Left lobe of liver (tissue), 2 donors: Measurements from ENCODE around the gene ARID2. TPM values are rescaled to one million over a fixed set of nuclear protein-coding genes. Genes with fewer than 3 reads are reported as not detected.
A peak's percentile ranks its signal among the peaks of the same experiment; 100 is the strongest.

Source experiments
- ATAC-seq: fragments of 200-7000 bp; cut with Tn5 transposase; one replicate; pipeline ENCODE4 v1.9.1; 2020; ENCODE audit warnings: mild to moderate bottlenecking, moderate library complexity
- DNase-seq: peaks from one replicate; pipeline ENCODE4 v3.0.0-alpha.2; 2020; ENCODE audit warnings: low spot score
- total RNA-seq: library from RNA; stranded (reverse); gene quantifications from one replicate; pipeline ENCODE4 v1.2.1, GENCODE V29; 2021
- donor health status: DM: no; HTN: no; CAD: no; lungs with moderate emphysema.
- donor health status: DM: no; HTN: yes; CAD: no.

ARID2 gene
- total RNA-seq, 1 donor from 2014 or later: 9.4 TPM

GRCh38 chr12:45718306-45718705 is 11.2 kb upstream of the ARID2 start:
- DNase-seq: no peak
- no peak for ATAC-seq

GRCh38 chr12:45720069-45720468 is 9.4 kb upstream of the ARID2 start:
- DNase-seq (no peak), ATAC-seq (no peak)

DNA sequence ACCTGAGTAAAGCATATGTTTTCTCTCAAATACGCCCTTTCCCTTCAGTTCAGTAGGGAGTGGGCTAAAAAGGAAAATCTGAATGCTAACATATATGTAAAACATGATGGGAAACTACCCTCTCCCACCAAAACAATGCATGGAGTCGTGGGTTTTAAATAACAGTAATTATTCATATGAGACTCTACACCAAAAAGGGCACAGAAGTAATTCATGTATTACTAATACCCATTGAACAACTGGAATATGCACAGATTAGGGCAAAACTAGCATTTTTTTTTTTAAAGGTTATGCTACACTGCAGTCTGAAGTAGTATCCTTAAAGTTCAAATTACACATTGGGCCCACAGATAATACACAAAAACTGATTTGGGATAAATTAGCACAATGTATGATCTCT is 8.1 kb upstream of the ARID2 start:
- no peak for ATAC-seq
- DNase-seq: no peak

- ATAC-seq: no peak
Measured at GRCh38 chr12:45721954-45722353, 7.6 kb upstream of the ARID2 start.

GRCh38 chr12:45725631-45726602 is 3.6 kb upstream of the ARID2 start:
- ATAC-seq: no peak

More at GRCh38 chr12:45721954-45722353, 7.6 kb upstream of the ARID2 start:
- no peak for DNase-seq

DNA sequence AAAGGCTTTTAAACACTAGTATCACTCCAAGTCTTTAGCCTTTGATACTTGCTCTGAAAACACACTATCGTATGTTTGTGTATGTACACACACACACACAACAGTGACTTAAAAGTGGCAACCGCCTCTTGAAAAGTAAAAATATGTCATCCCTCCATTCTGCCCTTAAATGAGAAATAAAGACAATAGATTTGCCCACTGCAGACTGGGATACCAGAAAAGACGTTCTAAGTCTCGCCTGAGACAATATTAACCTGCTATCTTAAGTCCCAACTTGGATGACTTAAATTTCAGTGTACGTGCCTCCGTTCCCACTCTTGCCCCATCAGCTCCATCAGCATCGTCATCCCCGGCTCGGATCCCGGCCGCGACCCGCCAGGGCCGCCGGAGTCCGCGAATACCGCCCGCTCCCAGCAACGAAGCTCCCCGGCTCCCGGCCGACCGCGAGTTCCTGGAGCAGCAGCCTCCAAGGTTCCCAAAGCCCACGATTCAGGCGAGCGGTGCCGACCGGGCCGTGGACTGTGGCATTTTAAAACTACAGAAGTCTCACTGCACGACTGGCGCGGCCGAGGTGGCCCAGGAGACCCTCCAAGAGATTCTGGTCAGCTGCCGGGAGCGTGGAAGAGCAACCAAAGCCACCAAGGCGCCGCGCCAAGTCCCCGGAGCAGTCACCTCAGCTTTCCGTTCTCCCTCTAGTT is 2.8 kb upstream of the ARID2 start:
- DNase-seq (peak; percentile 76), ATAC-seq (peak; percentile 2)

More at GRCh38 chr12:45725631-45726602, 3.6 kb upstream of the ARID2 start:
- DNase-seq: no peak

DNA sequence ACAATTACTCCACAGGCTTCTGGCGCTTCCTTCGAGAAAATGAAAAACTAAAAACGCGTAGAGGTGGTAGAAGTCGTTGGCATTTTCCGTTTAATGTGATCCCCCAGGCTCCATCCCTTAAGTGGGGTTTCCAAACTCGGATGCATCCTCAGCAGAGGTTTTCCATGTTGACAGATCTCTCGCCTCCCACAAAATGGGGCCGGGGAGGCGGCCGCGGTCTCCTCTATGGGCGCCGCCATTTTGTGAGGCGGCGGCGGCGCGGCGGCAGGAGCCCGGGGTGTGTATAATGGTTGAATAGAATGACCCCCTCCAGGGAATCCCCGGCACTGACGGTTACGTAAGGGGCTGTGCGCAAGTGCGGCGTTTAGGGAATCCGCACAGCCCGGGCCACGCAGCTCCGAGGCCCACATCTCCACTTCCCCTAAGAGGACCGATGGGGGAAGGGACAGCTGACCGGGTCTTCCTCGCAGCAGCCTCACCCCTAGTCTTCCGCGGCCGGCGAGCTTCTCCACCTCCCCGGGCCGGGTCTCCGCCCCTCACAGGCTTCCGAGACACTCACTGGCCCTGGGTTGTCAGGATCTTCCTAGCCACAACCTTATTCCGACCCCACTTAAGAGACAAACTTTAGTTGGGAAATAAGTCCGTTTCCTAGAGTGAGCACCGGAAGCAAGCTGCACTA is 2.1 kb upstream of the ARID2 start:
- peak; percentile 67 for ATAC-seq

DNA sequence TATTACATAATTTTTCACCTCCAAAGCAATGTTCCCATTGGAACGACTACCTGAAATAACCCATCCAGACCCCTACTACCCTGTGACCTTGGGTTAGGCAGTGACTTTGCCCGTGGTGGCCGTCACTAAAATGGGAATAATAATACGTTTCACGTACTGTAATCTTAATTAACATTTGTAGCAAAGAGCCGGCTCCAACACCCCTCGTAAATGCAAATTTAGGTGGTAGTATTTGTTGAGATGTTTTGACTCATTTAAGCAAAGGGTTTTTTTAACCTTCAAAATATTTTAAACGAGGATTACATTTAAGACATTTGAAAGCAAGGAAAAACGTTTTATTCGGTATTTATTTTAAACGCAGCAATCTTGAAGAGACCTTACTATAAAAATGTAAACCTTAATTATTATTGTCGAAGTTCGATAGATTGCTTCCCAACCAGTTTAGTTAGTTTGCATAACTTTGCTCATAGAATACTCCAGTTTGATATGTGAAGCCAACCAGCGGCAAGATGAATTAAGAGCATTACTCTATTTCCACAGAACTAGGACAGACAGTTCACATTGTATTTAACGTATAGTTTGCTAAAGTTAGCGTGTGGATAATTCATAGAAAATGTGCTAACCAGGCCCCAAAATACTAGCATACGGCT is 1.4 kb upstream of the ARID2 start:
- ATAC-seq (no peak), DNase-seq (no peak)

More for the DNA sequence above, 2.1 kb upstream of the ARID2 start:
- peak; percentile 95 for DNase-seq

DNA sequence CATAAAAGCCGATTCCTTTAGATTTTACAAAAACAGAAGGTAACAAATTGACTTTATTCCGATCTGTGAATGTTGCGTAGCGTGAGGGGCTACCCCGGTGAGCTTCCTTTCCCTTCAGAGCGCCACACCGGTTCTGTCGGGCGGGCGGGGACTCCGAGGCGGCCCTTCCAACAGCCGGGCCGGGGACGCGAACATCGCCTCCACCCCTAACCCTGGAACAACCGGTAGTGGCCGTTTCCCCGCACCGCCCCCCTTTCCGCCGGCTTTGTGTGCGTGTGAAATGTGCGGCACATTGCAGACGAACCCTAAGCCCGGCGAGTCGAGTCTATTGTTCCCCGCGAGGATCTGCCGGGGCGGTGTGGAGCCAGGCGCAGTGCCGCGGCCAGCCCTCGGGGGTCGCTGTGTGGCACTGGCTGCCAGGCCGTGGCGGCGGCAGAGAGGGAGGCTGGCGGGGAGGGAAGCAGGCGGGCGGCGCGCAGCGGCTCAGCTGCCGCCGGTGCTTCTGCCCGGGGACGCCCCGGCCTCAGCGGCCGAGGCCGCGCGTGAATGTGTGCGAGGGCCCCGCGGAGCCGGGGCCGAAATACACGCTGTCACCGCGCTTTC is 775 bp upstream of the ARID2 start:
- DNase-seq: peak; percentile 99
- peak; percentile 78 for ATAC-seq

DNA sequence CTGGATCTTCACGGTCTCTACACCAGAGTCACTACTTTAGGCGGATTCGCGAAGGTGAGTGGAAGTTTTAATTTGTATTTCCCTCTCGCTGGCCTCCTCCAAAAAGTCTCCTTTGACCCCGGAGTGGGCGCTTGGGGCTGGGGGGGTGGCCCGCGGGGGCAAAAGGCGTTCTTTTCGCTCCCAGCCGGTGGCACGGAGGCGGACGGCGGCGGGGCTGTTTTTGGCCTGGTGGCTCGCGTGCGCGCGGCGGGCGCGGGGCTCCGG is 510 bp downstream of the ARID2 start:
- no peak for ATAC-seq
- no peak for DNase-seq

DNA sequence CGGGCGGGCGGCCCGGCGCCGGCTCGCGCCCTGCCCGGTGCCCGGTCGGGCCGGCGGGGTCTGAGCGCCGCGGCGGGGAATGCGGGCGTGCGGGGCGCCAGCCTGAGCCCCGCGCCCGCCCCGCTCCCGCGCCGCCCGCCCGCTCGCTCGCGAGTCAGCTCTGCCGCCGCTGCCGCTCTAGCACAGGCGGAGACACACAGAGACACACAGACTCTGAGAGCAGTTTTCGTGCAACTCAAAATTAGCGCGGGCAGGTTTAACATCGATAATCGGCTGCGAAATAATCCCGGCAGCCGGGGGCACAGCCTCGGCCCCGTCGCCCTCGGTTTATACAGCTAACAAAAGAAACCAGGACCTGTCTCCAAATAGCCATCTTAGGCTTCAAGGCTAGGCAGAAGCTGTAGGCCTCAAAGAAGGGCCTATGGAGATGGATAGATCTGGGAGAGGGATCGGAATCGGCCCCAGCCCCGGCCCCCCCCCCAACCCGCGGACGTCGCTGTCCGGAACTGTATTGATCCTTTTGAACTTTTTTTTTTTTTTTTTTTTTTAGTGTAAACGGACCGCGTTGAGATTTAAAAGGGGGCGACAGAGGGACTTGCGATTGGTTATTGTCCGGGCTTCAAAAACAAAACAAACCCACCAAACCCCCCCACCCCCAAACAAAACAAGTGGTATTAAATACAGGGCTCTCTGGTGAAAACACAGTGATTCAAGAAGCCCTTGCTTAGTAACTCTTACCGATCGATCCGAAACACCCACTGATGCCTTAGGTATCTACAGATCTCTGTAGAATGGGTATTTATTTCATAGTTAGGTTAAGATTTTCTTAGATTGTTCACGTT is 1.1 kb downstream of the ARID2 start:
- peak; percentile 66 for DNase-seq
- no peak for ATAC-seq

DNA sequence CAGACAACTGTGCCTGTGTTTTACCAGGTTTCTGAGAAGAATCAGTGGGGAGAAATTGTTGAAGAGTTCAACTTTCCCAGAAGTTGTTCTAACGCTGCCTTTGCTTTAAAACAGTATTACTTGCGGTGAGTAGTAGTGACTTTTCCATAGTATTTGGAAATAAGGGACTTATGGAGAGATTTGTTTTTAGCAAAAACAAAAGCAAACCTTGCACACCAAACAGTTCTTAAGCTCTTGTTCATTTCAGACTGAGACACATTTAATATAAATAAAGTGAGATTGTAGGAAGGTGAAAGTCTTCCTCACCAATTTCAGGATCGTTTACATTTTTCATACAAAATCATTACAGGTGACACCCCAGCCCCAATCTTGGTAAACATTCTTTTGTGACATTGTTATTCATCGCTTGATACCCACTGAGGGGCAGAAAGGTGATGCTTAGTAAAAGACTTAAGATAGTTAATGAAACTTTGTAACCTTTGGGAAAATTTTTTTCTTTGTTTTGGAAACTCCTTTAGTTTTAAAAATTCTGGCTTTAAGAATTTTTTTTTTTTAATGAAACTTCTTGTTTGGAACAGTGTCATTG is 1.8 kb downstream of the ARID2 start:
- no peak for DNase-seq
- ATAC-seq: no peak

GRCh38 chr12:45732250-45732649 is 2.7 kb downstream of the ARID2 start:
- DNase-seq (no peak), ATAC-seq (no peak)

DNA sequence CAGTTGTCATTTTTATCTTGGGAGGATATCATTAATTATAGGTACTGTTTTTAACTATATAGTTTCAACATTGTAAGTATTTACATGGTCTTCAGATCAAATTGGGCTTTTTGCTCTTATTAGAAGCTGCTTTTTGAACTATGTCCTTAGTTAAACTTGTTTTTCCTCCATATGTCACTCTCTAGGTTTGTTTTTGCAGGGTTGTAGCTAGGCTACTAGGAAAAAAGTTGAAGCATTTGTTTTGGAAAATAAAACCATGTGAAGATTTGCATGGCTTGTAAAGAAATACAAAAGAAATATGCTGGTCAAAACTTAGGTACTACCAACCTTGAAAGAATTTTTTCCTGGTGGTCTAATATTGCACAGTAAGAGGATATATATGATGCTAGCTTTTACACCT is 3.4 kb downstream of the ARID2 start:
- DNase-seq: no peak
- ATAC-seq: no peak

DNA sequence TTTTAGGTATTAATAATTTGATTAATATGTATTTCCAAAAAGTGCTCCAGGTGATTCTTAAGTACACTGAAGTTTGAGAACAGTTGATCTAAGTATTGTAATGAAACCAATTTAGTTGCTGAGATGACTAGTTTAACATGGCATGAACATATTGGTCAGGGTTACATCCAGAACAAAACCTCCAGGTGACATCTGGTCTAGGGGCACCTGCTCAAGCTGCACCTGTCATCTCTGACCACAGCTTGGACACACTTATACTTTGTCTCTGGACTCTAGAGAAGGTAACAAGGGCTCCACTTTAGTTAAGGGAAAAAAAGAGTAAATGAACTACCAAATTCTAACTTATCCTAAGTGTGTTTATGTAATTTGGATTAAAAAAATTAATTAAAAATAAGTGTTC is 8.1 kb downstream of the ARID2 start:
- ATAC-seq: no peak
- no peak for DNase-seq

DNA sequence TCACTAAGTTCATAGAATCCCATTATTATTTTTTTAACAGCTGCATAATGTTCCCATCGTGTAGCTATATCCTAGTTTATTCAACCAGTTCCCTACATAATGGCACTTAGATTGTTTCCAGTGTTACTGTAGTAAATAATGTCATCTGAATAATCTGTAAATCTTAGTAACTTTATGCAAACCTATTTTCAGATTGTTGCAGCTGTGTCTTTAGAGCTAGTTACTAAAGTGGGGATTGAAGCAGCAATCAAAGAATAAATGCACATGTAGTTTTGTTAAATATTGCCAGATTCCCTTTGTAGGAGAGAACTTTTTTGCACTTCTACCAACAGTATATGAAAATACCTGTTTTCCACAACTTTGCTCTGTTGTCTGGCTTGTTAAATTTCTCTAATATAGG is 13.1 kb downstream of the ARID2 start:
- no peak for DNase-seq
- ATAC-seq: no peak

DNA sequence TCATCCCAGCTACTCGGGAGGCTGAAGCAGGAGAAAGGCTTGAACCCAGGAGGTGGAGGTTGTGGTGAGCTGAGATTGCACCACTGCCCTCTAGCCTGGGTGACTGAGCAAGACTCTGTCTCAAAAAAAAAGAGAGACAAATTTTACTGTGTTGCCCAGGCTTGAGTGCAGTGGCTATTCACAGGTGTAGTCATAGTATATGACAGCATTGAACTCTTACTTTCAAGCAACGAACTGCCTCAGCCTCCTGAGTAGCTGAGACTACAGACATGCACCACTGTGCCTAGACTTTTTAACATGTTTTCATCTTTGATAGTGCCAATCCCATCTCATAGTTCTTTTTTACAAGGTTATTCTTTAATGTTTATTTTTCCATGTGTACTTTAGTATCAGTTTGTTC is 13.7 kb downstream of the ARID2 start:
- ATAC-seq: peak; percentile 57
- DNase-seq: no peak

DNA sequence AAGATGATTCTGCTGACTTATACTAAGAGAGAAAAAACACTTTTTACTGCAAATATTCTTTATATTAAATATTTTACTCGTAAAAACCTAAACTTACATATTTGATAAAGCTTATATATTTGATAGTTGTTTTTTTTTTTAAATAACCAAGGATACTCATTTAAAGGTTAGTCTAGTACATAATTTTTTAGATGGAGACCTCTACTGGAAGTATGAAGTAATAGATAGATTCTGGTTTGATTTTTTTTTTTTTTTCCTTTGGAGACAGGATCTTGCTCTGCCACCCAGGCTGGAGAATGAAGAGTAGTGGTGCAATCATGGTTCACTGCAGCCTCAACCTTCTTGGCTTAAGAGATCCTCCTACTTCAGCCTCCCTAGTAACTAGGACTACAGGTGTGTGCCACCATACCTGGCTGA is 16.4 kb downstream of the ARID2 start:
- DNase-seq: no peak
- ATAC-seq: peak; percentile 79

DNA sequence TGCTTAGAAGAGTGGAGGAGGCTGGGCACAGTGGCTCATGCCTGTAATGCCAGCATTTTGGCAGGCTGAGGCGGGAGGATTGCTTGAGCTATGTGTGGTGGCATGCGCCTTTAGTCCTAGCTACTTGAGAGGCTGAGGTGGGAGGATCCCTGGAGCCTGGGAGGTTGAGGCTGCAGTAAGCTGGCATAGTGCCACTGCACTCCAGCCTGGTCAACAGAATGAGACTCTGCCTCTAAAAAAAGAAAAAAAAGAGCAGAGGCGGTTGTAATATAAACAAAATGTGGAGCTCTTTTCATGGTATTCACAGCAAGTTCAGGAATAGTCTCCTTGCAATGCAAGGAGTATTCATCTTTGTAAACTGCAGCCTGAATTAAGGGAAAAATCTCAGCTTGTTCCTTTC is 27.2 kb downstream of the ARID2 start:
- DNase-seq: no peak
- ATAC-seq: no peak
